ENCODE results near the gene TRPC3.
"Not testable (repeated sequence)": the region's sequence is repeated elsewhere in the genome, so short reads cannot be mapped to it uniquely, and the experiment has no call there.

The TRPC3 gene

DNA sequence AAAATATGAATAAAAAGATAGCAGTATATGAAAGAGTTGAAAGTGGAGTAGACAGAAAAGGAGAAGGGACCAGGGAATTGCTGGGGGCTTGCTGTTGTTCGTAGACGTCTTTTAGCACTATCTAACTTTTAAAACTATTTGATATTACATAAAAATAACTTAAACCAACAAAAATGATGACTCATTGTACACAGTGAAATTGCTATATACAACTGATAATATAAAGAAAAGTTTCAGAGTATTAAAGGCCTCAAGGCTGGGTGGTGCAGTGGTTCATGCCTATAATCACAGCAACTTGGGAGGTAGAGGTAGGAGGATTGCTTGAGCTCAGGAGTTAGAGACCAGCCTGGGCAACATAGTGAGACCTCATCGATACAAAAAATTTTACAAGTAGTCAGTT, 5.2 kb downstream of the TRPC3 start:
- DNase-seq (ENCODE audit: low read depth in 2 of 2) = no peak

DNA sequence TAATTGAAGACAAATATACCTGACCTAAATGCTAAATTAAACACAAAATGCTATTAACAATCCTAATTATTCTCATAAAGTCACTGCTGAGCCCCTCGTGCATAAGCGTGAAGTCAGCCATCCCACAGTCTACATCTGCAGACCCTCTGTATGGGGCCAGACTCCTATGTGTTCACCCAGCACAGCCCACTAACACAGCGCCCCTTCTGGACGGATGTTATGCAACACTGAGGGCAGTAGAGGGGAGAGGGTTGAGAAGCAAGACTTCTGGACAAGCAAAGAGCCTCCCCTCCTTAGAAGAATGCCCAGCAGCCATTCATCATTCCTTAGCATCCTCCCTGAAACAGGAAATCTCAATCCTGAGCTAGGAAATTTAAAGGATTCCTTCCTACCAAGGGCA, 7.9 kb downstream of the TRPC3 start:
- DNase-seq (ENCODE audit: low read depth in 2 of 2) = no peak

DNA sequence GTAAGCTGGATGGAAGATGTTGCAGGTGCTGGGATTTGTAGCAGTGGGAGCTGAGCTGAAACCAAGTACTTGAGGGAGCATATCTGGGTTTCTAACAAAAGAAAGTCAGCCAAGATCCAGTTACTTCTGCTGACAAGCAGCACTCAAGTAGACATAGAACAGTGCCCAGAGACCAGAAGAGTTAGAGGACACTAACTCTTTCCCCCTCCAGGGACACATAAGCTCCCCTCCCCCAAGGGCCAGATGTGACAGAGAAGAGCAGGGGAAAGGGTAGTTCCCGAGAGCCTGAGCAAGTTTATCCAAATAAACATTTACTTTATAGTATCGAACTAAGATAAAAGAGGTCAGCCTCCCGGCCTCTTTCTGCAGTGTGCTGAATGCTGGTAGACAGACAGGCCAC, 12.2 kb downstream of the TRPC3 start:
- no peak for DNase-seq (ENCODE audit: low read depth in 2 of 2)

DNA sequence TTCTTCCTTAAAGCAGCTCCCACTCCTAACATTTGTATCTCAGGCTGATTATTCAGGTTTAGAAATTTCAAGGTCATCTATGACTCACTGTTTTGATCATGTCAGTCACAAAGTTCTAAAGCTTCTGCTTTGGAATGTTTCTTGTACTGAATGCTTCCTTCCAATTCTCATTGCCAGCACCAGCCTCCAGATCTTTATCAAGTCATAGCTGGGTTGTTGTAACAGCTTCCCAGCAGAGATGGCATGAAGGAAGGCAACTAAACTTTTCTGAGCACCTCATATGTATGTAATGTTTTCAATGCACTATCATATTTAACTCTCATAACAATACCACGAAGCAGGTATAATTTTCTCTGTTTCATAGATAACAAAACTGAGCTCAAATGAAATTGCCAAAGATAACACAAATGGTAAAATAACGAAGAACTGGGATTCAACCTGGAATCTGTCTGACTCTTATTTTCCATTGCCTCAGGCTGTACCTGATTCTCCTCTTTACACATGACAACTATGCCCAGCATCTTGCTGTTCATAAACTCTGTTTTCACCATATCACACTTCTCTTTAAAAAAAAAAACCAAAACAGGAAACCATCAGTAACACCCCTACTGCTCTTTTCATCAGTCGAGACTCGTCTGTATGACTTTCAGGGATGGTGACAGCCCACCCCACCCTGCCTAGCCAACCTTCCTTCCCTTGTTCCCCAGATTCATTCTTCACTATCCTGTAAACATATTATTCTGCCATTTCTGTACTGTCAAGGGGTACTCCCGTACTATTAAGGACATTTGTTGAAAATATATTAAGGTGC, 13.4 kb downstream of the TRPC3 start:
- no peak for DNase-seq (ENCODE audit: low read depth in 2 of 2)

DNA sequence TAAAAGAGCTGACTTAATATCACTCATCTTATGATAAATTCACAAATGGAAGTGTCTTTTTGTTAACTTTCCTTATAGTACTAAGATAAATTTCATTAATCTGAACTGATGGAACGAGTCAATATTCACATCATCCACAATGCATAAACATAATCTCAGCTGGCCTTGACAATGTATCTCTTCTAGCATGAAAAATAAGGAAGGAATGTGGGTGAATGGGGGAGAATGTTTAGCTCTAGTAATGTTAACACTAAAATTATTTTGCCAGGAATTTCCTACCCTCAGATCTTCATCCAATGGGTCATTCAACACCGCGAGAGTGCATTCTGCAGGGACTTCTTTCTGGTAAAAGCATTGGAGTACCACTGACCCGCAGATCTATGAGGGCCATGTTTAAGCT, 15.8 kb downstream of the TRPC3 start:
- no peak for DNase-seq (ENCODE audit: low read depth in 2 of 2)

DNA sequence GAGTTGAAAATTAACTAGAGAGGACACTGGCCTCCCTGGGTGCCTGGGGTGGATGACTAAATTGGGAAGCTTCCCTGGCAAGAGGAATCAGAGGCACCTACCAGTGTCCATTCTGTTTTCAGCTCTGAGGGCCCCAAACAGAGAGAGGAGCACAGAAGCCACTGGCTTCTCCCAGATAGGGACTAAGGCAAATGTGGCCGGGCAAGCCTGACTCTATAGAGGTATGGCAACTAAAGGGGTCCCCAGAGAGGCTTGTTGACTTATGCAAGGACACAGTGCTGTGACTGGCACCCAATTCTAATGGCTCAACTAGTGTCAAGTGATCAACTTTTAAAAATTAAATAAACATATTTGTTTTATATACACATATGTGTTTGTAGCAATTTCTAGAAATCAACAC, 17.2 kb downstream of the TRPC3 start:
- no peak for DNase-seq (ENCODE audit: low read depth in 2 of 2)

DNA sequence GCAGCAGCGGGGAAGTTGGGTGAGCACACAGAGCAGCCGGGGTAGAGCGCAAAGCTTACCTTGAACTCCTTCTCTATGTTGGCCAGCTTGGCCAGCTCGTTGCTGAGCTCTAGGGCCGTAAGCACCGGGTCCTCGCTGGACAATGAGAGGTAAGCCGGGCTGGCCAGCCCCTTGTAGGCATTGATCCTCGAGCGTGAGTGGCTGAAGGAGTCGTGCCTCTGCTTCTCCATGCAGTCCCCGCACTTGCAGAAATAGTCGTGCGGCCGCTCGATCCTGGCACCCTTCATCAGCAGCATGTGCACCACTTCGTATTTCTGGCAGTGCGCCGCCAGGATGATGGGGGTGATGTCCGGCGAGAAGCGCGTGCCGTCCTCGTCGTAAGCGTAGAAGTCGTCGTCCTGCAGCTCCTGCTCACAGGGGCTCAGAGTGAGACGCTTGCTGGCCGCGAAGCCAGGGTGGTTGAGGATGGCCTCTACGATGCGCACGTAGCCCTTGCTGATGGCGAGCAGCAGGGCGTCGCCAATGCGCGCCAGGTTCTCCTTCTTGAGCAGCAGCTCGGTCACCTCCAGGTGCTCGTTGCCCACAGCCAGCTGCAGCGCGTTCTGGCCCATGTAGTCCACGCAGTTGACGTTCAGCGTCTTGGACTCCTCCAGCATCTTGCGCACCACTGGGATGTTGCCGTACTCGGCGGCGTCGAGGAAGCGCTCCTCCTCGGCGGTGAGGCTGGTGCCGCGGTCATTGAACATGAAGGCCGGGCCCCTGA, 19.5 kb downstream of the TRPC3 start:
- no peak for DNase-seq (ENCODE audit: low read depth in 2 of 2)

DNA sequence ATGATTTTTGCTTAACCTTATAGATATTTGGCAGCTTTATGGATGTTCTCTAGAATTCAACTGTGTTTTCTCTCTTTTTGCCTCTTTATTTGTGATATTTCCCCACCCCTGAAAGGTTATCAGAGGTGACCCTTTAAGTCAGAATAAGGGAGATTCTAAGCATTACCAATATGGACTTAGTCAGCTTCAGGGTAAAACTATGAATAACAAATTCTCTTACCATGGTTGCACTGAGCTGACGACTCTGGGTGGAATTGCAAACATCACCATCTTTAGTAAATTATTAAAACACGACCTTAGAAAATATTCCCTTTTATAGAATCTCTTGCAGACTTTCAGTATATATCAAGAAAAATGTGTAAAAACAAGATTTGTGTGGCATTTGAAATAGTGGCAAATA, 21.6 kb downstream of the TRPC3 start:
- no peak for DNase-seq (ENCODE audit: low read depth in 2 of 2)

DNA sequence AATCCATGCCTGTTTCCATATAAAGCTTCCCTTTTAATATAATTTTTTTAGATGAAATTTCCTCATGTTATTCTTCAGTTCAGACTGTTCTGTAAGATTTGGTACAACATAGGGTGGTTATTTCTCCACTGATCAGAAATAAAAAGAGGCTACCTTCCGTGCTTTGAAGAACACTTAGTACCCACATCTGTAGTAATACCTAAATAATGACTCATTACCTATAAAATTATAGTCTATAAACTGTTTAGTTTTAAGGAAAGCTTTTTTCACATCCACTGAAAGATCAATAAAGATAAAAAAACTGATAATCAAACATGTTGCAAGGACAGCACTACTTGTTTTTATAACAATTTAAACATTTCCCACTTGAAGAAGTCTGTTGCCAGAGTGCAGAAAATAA, 23.9 kb downstream of the TRPC3 start:
- no peak for DNase-seq (ENCODE audit: low read depth in 2 of 2)

DNA sequence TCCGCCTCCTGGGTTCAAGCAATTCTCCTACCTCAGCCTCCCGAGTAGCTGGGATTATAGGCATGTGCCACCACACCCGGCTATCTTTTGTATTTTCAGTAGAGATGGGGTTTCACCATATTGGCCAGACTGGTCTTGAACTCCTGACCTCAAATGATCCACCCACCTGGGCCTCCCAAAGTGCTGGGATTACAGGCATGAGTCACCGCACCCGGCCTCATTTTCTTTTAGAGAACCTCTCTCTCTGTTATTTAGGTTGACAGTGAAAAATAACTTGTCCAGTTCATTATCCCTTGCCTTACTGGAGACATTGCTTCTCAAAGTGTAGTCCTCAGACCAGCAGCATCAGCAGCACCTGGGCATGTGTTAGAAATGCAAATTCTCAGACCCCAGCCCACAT, 25.4 kb downstream of the TRPC3 start:
- not testable (repeated sequence) for DNase-seq (ENCODE audit: low read depth in 2 of 2)

DNA sequence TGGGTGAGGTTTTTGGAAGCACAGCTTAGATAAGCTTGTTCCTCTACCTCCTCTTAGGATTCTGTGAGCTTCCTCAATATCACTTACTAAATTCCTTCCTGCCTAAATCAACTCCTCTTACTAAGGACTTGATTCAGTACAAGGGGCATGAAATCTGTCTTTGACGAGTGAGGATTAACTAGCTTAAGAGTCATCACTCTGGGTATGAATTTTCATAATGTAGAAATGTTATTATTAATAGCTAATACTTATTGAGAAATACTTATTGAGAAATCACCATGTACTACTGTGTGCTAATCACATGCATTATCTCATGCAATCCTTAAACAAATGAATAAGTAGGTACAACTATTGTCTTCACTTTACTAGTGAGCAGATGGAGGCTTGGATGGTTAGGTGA, 28.6 kb downstream of the TRPC3 start:
- no peak for DNase-seq (ENCODE audit: low read depth in 2 of 2)

DNA sequence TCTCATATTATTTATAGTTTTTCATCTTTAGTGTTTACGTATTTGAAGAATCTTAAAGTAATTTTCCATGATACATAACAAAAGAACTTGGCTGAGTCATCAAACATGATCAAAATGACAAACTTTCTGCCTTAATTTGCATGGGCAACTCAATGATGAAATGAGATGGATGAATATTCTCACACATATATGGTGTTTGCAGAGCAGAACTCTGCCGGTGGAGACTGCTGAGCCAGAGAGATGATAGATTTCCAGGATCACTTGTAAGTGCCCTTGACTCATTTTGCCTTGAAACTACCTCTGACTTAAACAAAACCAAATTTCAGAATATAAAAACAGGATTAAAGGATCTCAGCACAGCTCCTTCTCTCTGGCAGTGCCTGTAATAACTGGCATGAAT, 38.2 kb downstream of the TRPC3 start:
- DNase-seq (ENCODE audit: low read depth in 2 of 2) = no peak

DNA sequence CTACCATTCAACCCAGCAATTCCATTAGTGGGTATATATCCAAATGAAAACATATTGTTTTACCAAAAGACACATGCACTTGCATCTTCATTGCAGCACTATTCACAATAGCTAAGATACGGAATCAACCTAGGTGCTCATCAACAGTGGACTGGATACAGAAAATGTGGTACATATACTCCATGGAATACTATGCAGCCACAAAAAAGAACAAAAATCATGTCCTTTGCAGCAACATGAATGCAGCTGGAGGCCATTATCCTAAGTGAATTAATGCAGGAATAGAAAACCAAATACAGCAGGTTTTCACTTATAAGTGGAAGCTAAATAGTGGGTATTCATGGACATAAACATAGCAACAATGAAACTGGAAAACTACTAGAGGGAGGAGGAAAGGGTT, 43.5 kb downstream of the TRPC3 start:
- no peak for DNase-seq (ENCODE audit: low read depth in 2 of 2)

DNA sequence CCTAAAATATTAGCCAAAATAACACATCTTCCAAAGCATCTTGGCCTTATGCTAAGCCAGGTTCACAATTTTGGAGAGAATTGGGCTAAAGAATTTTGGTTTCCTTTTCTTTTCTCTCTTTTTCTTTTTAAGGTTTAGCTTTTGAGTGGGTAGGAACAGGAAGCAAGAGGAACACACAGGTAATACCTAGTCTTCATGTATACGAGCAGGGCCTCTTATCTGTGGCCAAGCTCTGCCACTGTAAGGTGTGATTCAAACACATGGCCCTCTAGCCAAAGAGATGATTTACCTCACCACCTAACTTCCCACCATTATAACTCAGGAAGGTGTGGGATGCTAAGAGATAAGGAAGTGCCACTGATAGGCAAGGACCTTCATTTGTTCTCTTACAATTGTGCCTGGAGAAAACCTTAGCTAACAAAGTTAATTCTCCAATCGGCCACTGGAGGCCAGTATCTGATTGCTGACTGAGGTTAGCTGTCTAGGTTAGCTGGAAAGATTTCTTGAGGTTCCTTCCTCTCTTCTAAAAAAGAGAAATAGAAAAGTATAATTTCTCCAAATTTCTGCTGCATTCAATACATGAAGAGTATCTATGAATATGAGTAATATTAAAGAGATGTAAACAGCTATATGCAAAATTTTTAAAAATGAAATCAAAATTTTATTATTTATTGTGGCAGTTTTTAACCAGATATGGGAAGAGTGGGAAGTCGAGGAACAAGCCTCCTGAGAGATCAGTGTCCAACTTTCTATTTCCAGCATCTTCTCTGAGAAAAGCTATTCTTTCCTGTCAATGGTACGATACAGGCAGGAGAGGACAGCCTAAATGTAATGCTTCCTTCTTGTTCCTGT, 51.5 kb downstream of the TRPC3 start:
- peak; percentile 5 to 37 for DNase-seq (ENCODE audit: low read depth in 2 of 2)

DNA sequence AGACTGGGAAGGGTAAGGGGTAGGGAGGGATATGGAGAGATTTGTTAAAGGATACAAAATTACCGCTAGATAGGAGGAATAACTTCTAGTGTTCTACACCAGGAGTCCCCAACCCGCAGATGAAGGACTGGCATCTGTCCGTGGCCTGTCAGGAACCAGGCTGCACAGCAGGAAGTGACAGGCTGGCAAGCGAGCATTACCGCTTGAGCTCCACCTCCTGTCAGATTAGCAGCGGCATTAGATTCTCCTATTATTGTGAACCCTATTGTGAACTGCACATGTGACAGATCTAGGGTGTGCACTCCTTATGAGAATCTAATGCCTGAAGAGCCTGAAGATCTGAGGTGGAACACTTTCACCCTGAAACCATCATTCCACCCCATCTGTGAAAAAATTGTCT, 53.7 kb downstream of the TRPC3 start:
- peak in 1 of 2 donors; percentile 3 for DNase-seq (ENCODE audit: low read depth in 2 of 2)

DNA sequence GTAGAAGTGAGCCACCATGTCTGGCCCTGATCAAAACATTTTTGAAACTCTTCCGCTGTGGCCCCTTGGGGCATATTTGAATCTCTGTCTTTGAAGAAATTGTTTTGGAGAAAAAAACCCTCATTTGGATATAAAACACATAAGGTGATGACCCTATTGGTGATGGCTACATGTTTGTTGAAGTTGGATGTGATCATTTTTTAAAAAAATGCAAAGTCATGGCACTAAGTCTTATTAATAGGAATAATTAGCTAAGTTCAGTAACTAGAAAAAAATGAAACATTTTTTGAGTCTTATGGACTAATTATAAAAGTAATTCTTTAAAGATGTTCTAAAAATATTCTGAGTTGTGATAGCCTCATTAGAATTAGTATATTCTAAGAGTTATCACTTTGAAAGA, 63.7 kb downstream of the TRPC3 start:
- DNase-seq (ENCODE audit: low read depth in 2 of 2) = no peak

DNA sequence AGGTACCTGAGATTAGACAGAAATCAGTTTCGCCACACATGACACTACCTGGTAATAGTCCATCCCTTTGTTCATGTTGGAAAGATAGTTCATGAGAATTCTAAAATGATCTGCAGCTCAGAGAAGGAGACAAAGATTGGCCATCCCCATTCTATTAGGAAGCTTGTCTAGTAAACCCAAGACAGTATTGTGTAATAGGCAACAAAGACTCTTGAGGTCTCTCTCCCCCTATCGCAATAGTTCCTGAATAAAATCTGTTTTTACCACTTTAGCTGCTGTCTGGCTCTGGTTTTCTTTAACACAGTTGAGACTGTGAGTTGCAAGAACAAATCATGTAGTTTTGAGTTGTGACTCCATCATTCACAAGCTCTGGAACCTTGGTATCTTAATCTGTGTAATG, 66.7 kb downstream of the TRPC3 start:
- no peak for DNase-seq (ENCODE audit: low read depth in 2 of 2)

DNA sequence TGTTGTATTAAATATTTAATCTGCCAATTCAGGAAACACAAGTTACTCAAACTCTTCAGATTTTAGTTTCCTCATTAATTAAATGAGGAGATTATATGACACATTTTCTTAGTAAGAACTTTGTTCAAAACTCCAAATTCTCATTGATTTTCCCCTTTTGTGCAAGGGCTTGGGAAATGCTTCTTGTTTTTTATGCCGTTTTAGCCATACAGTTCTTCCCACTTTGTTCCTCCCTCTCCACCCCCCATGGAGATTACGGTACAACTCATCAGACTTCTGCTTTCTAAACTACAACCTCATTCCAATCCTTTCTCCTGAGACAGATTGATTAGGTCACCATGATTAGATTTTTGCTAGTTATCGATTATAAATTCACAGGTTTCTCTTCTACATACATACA, 70.7 kb downstream of the TRPC3 start:
- DNase-seq (ENCODE audit: low read depth in 2 of 2) = no peak

DNA sequence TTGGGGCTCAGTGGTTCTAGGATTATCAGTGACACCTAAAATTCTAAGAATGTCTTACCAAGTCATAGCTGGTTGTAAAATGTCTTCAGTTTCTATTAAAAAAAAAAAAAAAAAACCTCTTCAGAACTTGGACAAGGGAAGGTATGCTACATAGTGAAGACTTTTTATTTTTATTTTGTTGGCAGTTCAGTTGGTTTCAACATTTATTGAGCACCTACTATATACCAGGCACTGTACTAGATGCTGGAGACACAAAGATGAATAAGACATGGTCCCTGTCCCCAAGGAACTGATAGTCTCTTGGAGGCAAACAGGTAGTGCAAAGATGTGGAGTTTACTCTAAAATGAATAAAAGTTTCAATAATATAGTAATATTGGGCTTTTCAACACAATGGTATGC, 72.7 kb downstream of the TRPC3 start:
- DNase-seq (ENCODE audit: low read depth in 2 of 2) = no peak

DNA sequence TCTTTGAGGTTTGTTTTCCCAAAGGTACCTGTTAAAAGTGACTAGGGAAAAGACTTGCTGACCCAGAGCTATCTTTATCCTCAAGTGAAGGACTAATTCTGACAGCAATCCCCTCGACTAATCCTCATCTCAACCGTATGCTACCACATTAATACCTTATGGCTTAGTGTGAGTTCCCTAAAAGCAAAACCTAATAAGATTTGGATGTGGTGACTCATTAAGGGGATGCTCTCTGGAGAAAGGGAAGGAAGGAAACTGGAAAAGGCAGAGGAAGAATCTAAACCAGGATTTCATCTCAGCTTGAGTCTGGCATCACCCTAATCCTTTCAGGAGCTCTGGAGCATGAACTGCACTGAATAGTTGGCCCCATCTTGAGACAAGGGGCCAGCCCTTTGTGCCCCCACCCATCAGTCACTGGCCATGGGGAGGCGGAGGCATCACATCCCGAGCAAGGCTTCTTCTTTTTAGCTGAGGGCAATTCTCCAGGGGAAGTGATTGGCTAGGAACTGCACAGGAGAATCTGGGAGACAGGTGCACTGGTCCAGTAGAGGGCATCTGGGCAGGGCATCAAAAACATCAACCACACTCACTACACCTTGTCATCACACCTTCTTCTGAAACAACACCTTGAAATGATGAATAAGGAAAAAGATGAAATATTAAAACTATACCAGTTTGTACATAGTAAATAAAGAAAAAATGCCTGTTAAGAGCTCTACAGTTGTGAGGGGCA, 74.7 kb downstream of the TRPC3 start:
- no peak for DNase-seq (ENCODE audit: low read depth in 2 of 2)

DNA sequence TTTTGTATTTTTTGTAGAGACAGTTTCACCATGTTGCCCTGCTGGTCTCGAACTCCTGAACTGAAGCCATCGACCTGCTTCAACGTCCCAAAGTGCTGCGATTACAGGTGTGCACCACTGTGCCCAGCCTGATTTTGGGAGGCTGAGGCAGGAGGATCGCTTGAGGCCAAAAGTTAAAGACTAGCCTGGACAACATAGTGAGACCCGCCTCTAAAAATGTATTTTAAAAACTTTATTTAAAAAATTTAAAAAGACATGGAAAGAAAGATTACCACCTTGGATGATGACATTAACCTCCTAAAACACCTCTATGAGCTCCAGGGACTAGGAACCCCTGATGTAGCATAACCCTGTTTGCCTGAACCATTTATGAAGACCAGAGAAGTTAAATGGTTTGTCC, 75.8 kb downstream of the TRPC3 start:
- no peak for DNase-seq (ENCODE audit: low read depth in 2 of 2)

DNA sequence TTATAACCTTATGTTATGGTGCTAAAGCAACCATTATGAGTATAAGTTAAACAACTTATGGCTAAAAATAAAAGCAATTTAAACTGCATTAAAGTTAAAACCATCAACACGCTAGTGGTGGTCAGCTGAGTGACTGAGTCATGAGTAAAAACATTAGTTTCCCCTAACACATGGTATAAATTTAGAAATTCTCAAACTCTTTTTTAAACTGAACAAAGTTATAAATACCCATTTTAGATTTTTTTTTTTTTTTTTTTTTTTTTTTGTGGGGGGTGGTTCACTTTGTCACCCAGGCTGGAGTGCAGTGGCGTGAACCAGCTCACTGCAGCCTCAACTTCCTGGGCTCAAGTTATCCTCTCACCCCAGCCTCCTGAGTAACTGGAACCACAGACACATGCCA, 76.2 kb downstream of the TRPC3 start:
- DNase-seq (ENCODE audit: low read depth in 2 of 2) = no peak

All from stimulated activated CD4-positive, alpha-beta T cell treated with anti-CD3 and anti-CD28 coated beads, Interleukin-1b, Interleukin-23, amount 100 ng/mL, for 4 hours (primary cell).